GM23338 (cell line): ENCODE measurements around the gene CDYL2. TPM values are rescaled to one million over a fixed set of nuclear protein-coding genes. Genes with fewer than 3 reads are reported as not detected.
A peak's percentile ranks its signal among the peaks of the same experiment; 100 is the strongest.

Experiments
- ATAC-seq: fragments of 200-7000 bp; cut with Tn5 transposase; 3 replicates; pipeline ENCODE4 v1.9.1; 2020
- DNase-seq: peaks from one replicate; pipeline ENCODE4 v3.0.0-alpha.2; 2015; ENCODE audit warnings: low spot score
- H2AFZ ChIP-seq: fragments of 200-600 bp; sonication (generic); 2 replicates; pipeline ENCODE4 v1.8.0; 2016; ENCODE audit warnings: antibody characterized with exemption, mild to moderate bottlenecking, moderate library complexity
- H3F3A ChIP-seq: fragments of 200-600 bp; sonication (generic); replicated peaks from 2 replicates; pipeline ENCODE4 v1.8.0; 2017; ENCODE audit warnings: antibody characterized with exemption, mixed run types, low read depth
- H3K27ac ChIP-seq: fragments of 200-600 bp; sonication (generic); 2 replicates; pipeline ENCODE4 v1.6.1; 2016; ENCODE audit warnings: low read depth
- H3K27me3 ChIP-seq: fragments of 200-600 bp; sonication (generic); 2 replicates; pipeline ENCODE4 v1.8.0; 2016; ENCODE audit warnings: mild to moderate bottlenecking, mixed run types, moderate library complexity; ENCODE audit not compliant: insufficient read depth
- H3K36me3 ChIP-seq: fragments of 200-600 bp; sonication (generic); 2 replicates; pipeline ENCODE4 v1.8.0; 2016; ENCODE audit warnings: mild to moderate bottlenecking; ENCODE audit not compliant: insufficient read depth
- H3K4me1 ChIP-seq: fragments of 200-600 bp; sonication (generic); 2 replicates; pipeline ENCODE4 v1.8.0; 2016; ENCODE audit warnings: mild to moderate bottlenecking, moderate library complexity; ENCODE audit not compliant: insufficient read depth
- H3K4me2 ChIP-seq: fragments of 200-600 bp; sonication (generic); 2 replicates; pipeline ENCODE4 v1.7.1; 2017; ENCODE audit warnings: mixed run types
- H3K4me3 ChIP-seq: fragments of 200-600 bp; sonication (generic); 2 replicates; pipeline ENCODE4 v1.6.1; 2016; ENCODE audit warnings: mixed run types
- H3K79me2 ChIP-seq: fragments of 200-600 bp; sonication (generic); replicated peaks from 2 replicates; pipeline ENCODE4 v1.8.0; 2017; ENCODE audit warnings: mild to moderate bottlenecking; ENCODE audit not compliant: insufficient read depth
- H3K9me2 ChIP-seq: fragments of 200-600 bp; sonication (generic); 2 replicates; pipeline ENCODE4 v1.8.0; 2017; ENCODE audit not compliant: insufficient read depth
- H4K20me1 ChIP-seq: fragments of 200-600 bp; sonication (generic); replicated peaks from 2 replicates; pipeline ENCODE4 v1.8.0; 2017; ENCODE audit warnings: mild to moderate bottlenecking; ENCODE audit not compliant: insufficient read depth
- H3K27ac Mint-ChIP-seq: 2 replicates; pipeline ENCODE4 v1.8.0; 2020; ENCODE audit warnings: inconsistent platforms, mild to moderate bottlenecking, moderate library complexity, mixed read lengths
- H3K27me3 Mint-ChIP-seq: 3 replicates; pipeline ENCODE4 v1.8.0; 2022; ENCODE audit warnings: low read depth, mild to moderate bottlenecking, moderate library complexity, mixed read lengths, inconsistent platforms; ENCODE audit not compliant: insufficient read depth, poor library complexity
- H3K36me3 Mint-ChIP-seq: 3 replicates; pipeline ENCODE4 v1.8.0; 2021; ENCODE audit warnings: low read depth, mild to moderate bottlenecking, inconsistent platforms, moderate library complexity, mixed read lengths
- H3K4me1 Mint-ChIP-seq: 3 replicates; pipeline ENCODE4 v1.8.0; 2020; ENCODE audit warnings: mild to moderate bottlenecking, inconsistent platforms, mixed read lengths
- H3K4me3 Mint-ChIP-seq: 3 replicates; pipeline ENCODE4 v1.8.0; 2021; ENCODE audit warnings: moderate library complexity, mild to moderate bottlenecking, inconsistent platforms, mixed read lengths
- H3K9me3 Mint-ChIP-seq: 3 replicates; pipeline ENCODE4 v1.8.0; 2020; ENCODE audit warnings: moderate library complexity, mild to moderate bottlenecking, inconsistent platforms, mixed read lengths
- CREB1 ChIP-seq: fragments of 250-450 bp; sonication (Bioruptor Pico); IDR thresholded peaks from 2 replicates; pipeline ENCODE4 v1.5.0; 2020; ENCODE audit warnings: low read depth, mild to moderate bottlenecking, moderate library complexity
- EZH2phosphoT487 ChIP-seq: fragments of 200-600 bp; sonication (generic); IDR thresholded peaks from one replicate; pipeline ENCODE4 v1.8.1; 2018; ENCODE audit warnings: antibody characterized with exemption; ENCODE audit not compliant: unreplicated experiment
- JUNB ChIP-seq: IDR thresholded peaks from one replicate; pipeline ENCODE4 v1.6.1; 2016; ENCODE audit warnings: antibody characterized with exemption; ENCODE audit not compliant: unreplicated experiment
- NANOG ChIP-seq: IDR thresholded peaks from 2 replicates; pipeline ENCODE4 v1.6.1; 2016; ENCODE audit warnings: antibody characterized with exemption, borderline replicate concordance
- POLR2AphosphoS5 ChIP-seq: IDR thresholded peaks from 2 replicates; pipeline ENCODE4 v1.6.1; 2016; ENCODE audit warnings: antibody characterized with exemption, low read depth
- STAT1 ChIP-seq: IDR thresholded peaks from one replicate; pipeline ENCODE4 v1.6.1; 2016; ENCODE audit warnings: antibody characterized with exemption; ENCODE audit not compliant: unreplicated experiment
- polyA plus RNA-seq: library from polyadenylated mRNA; unstranded; fragments of >200 nt; fragmentation: Nextera tagmentation; extraction: Ambion mirVana; gene quantifications from 2 replicates; pipeline ENCODE4 v1.2.1, GENCODE V29; 2016
- total RNA-seq: library from RNA; depleted of rRNA; stranded (reverse); fragments of >200 nt; shearing (Covaris generic); gene quantifications from 2 replicates; pipeline ENCODE4 v1.2.3, GENCODE V29; 2014
- TF ChIP-seq, protein P1 (sequence below): IDR thresholded peaks from 2 replicates; pipeline ENCODE4 v1.6.1; 2016; ENCODE audit warnings: antibody characterized with exemption
- TF ChIP-seq, protein P2 (sequence below): IDR thresholded peaks from one replicate; pipeline ENCODE4 v1.6.1; 2018; ENCODE audit warnings: antibody characterized with exemption; ENCODE audit not compliant: unreplicated experiment
- TF ChIP-seq, protein P3 (sequence below), 2 experiments: fragments of 200-600 bp in 1 of 2; sonication (generic) in 1 of 2; conservative IDR thresholded peaks; 2 replicates each; pipeline versions ENCODE4 v1.5.1 to v1.6.1; 2016 to 2017; ENCODE audit warnings: antibody characterized with exemption in 2 of 2, low read depth in 2 of 2, mild to moderate bottlenecking in 2 of 2, moderate library complexity in 1 of 2

Gene CDYL2
- total and polyA plus RNA-seq, 2 experiments from 2014 or later, result 0.82 to 4.3 TPM

DNA sequence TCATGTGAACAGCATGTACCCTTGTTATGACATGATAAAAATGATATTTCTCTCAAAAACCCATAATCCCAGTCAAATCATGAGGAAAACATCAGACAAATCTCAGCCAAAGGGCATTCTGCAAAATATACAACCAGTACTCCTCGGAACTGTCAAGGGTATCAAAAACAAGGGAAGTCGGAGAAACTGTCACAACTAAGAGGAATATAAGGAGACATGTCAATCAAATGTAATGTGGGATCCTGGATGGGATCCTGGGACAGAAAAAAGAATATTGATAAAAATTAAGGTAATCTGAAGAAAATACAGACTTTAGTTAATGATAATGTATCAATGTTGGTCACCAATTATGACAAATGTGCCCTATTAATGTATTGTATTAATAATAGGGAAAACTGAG lies 15.6 kb upstream of the CDYL2 start (continued):
- TF ChIP-seq CREB1 (CRISPR knock-in tag) (no peak), STAT1 (no peak), NANOG (no peak), POLR2AphosphoS5 (no peak), JUNB (no peak)
- TF ChIP-seq, protein P1, sequence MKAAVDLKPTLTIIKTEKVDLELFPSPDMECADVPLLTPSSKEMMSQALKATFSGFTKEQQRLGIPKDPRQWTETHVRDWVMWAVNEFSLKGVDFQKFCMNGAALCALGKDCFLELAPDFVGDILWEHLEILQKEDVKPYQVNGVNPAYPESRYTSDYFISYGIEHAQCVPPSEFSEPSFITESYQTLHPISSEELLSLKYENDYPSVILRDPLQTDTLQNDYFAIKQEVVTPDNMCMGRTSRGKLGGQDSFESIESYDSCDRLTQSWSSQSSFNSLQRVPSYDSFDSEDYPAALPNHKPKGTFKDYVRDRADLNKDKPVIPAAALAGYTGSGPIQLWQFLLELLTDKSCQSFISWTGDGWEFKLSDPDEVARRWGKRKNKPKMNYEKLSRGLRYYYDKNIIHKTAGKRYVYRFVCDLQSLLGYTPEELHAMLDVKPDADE, result no peak
- TF ChIP-seq, protein P2, sequence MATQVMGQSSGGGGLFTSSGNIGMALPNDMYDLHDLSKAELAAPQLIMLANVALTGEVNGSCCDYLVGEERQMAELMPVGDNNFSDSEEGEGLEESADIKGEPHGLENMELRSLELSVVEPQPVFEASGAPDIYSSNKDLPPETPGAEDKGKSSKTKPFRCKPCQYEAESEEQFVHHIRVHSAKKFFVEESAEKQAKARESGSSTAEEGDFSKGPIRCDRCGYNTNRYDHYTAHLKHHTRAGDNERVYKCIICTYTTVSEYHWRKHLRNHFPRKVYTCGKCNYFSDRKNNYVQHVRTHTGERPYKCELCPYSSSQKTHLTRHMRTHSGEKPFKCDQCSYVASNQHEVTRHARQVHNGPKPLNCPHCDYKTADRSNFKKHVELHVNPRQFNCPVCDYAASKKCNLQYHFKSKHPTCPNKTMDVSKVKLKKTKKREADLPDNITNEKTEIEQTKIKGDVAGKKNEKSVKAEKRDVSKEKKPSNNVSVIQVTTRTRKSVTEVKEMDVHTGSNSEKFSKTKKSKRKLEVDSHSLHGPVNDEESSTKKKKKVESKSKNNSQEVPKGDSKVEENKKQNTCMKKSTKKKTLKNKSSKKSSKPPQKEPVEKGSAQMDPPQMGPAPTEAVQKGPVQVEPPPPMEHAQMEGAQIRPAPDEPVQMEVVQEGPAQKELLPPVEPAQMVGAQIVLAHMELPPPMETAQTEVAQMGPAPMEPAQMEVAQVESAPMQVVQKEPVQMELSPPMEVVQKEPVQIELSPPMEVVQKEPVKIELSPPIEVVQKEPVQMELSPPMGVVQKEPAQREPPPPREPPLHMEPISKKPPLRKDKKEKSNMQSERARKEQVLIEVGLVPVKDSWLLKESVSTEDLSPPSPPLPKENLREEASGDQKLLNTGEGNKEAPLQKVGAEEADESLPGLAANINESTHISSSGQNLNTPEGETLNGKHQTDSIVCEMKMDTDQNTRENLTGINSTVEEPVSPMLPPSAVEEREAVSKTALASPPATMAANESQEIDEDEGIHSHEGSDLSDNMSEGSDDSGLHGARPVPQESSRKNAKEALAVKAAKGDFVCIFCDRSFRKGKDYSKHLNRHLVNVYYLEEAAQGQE, result no peak

DNA sequence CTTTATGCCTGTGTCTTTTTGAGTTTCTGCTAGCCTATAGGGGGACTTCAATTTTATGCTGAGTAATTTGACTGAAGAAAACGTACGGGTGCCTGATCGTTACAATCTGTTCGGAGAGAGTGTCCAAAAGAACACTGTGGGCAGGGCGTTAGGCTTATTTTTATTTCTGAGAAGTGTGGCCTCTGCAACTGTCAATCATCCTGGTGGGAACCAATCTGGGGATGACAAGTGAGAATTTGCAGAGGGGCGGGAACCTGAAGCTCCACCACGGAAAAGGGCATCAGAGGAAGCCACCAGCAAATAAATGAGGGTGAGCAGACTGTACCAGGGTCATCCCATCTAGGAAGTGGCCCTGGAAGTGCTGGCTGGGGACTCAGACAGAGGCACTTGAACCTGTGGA lies 12.0 kb upstream of the CDYL2 start:
- no peak overlapping the region for H3K27ac ChIP-seq
- peak; percentile 10 for DNase-seq
- no peaks in the 10 kb centered on the region for H3K36me3 Mint-ChIP-seq
- no peak for ATAC-seq
- H2AFZ ChIP-seq, result no peak overlapping the region
- H3K27me3 Mint-ChIP-seq, result peaks cover 2% of the 10 kb centered on the region
- H4K20me1 ChIP-seq, result no peaks in the 10 kb centered on the region
- H3K27me3 ChIP-seq, result no peaks in the 10 kb centered on the region
- no peaks in the 10 kb centered on the region for H3K4me1 Mint-ChIP-seq
- no peaks in the 10 kb centered on the region for H3F3A ChIP-seq
- H3K4me3 Mint-ChIP-seq, result no peak overlapping the region
- H3K4me2 ChIP-seq, result no peak overlapping the region
- no peaks in the 10 kb centered on the region for H3K4me1 ChIP-seq
- 0 out of 2 replicates have a peak, but pooled peaks cover 3% of the 10 kb centered on the region for H3K9me2 ChIP-seq
- no peaks in the 10 kb centered on the region for H3K36me3 ChIP-seq
- no peaks in the 10 kb centered on the region for H3K79me2 ChIP-seq
- no peak overlapping the region for H3K27ac Mint-ChIP-seq
- H3K9me3 Mint-ChIP-seq, result peaks cover 7% of the 10 kb centered on the region; the same call in 2 of the 3 replicates
- no peak overlapping the region for H3K4me3 ChIP-seq
- TF ChIP-seq, protein P3, sequence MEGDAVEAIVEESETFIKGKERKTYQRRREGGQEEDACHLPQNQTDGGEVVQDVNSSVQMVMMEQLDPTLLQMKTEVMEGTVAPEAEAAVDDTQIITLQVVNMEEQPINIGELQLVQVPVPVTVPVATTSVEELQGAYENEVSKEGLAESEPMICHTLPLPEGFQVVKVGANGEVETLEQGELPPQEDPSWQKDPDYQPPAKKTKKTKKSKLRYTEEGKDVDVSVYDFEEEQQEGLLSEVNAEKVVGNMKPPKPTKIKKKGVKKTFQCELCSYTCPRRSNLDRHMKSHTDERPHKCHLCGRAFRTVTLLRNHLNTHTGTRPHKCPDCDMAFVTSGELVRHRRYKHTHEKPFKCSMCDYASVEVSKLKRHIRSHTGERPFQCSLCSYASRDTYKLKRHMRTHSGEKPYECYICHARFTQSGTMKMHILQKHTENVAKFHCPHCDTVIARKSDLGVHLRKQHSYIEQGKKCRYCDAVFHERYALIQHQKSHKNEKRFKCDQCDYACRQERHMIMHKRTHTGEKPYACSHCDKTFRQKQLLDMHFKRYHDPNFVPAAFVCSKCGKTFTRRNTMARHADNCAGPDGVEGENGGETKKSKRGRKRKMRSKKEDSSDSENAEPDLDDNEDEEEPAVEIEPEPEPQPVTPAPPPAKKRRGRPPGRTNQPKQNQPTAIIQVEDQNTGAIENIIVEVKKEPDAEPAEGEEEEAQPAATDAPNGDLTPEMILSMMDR (conservative IDR thresholded peaks at IDR 0.05; ENCODE audit: low read depth in 2 of 2), result no peak
- TF ChIP-seq POLR2AphosphoS5, result no peak
- no peak for TF ChIP-seq EZH2phosphoT487
- TF ChIP-seq JUNB, result no peak
- TF ChIP-seq, protein P2, result no peak
